Right hindlimb (tissue), 1 donor: Measurements from ENCODE around the gene ST8SIA6.
"Not testable (repeated sequence)": the region's sequence is repeated elsewhere in the genome, so short reads cannot be mapped to it uniquely, and the experiment has no call there.

ENCODE experiments used
- DNase-seq: peaks from one replicate; pipeline ENCODE4 v3.0.0-alpha.2; 2018

Gene ST8SIA6

DNA sequence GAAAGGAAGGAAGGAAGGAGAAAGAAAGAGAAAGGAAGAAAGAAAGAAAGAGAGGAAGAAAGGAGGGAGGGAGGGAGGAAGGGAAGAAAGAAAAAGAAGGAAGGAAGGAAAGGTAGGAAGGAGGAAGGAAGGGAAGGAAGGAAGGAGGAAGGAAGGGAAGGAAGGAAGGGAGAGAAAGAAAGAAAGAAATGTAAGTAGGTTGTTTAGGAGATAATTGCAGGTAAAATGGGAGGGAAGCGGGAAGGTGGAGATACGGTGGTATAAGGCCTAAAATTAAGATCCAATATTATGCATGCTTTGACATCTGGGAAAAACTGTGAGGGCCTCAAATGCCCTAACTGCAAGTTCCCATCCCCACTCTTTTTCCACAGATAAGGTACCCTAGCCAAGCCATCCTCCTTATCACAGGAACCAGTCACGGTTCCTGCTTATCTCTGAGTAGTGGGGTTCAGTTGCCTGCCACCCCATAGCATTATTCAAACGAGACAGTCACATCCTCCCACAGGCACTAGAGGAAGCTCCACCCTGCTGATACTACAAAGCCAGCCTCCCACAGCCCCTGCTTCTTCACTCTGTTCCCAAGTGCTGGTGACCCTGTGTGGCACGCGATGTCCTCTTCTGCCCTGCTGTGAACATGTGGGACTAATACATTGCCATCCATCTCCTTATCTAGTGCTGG lies 28.7 kb downstream of the ST8SIA6 start:
- no peak for DNase-seq

DNA sequence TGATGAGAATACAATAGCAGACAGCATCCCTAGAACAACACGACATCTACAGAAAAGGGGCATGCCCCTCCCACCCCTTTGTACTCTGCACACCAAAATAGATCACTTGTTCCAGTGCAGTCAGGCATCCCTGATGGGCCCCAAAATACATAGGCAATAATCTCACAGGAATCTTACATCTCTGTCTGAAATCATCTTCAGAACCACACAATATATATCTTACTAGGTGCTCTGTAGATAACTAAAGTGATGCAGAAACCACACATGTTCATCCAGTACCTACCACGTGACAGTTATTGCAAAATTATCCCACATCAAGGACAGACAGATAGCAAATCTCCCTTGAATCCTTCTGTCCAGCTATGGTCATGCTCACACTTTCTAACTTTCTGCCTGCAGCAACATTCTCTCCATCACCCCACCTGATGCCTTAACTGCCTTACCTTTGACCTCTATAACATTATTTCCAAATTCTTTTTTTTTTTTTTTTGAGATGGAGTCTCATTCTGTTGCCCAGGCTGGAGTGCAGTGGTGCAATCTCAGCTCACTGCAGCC lies 30.7 kb downstream of the ST8SIA6 start:
- no peak for DNase-seq

DNA sequence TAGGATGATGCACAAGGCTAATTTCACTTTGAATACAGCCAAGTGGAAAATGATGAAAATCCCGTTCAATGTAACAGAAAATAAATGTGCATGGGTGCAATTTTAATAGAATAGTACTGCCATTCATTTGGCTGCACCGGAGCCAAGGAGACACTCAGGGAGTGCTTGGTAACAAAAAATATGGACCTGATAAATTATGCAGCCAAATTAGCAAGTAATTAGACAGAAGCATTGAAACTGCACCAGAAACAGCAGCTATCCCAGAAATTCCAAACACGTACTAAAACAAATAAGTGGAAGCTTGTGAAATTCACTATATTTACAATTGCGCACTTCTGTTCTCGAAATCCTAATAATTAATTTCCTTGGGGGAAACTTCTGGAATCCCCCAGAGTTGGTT lies 31.5 kb downstream of the ST8SIA6 start:
- DNase-seq, result no peak

DNA sequence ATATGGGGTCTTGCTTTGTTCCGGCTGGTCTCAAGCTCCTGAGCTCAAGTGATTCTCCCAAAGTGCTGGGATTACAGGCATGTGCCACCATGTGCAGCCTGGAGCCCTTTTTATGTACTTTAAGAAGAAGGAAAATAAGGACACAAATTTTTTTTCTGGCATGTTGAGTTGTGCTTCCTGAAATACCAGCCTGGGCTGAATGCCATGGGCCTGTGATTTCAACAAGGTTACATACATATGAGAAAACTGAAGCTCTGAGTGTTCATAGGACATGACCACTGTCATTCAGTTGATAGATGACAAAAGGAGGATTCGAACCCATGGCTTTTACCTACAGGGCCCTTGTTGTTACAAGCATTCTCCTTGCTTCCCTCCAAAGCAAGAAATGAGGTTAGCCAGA lies 36.1 kb downstream of the ST8SIA6 start:
- no peak for DNase-seq

DNA sequence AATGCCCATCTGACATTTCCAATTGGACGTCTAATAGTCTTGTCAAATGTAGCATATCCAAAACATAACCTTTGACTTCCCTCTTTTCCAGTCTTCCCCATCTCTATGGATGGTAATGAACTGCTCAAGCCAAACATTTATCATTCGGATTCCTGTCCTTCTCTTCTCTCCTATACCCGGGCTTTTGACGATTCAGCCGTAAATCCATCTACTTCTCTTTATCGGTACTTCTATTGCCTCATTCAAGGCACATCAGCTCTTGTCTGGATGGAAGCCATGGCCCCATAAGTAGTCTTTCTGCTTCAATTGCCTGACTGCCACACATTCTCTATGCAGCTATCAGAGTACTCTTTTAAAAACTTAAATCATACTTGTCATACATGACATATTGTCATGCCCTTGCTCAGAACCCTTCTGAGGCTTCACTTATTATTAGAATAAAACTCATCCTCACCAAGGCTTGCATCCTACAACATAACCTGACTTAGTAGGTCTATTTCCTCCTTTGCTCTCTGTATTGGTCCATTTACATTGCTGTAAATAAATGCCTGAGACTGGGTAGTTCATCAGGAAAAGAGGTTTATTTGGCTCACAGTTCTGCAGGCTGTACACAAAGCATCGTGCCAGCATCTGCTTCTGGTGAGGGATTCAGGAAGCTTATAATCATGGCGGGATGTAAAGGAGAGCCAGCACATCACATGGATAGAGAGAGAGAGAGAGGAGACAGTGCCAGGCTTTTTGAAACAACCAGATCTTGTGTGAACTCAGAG lies 37.8 kb downstream of the ST8SIA6 start:
- no peak for DNase-seq

DNA sequence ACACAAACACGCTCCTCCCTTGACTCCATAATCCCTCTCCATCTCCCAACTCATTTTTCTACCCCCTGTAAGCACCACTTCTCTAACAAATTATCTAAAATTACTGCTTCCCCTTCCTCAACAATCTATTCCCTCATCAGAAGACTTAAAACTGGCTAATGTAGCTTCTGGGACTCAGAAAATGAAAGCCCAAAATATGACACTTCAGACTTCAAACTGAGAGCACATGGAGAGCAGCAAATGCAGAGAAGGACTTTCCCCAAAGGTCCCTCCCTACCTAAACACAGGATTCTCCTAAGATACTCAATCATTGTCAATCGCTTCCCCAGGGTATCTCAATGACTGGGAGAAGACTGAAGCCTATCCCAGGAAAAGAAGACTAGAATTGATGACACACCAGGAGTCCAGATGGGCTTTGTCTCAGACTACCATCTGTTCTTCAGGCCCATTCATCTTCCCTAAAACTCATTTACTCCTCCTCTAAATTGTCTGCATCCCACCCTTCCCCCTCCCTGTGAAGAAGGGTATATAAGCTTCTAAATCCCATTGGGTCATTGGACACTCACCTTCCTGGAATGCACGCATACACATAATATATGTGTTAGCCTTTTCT lies 39.2 kb downstream of the ST8SIA6 start:
- DNase-seq, result no peak

DNA sequence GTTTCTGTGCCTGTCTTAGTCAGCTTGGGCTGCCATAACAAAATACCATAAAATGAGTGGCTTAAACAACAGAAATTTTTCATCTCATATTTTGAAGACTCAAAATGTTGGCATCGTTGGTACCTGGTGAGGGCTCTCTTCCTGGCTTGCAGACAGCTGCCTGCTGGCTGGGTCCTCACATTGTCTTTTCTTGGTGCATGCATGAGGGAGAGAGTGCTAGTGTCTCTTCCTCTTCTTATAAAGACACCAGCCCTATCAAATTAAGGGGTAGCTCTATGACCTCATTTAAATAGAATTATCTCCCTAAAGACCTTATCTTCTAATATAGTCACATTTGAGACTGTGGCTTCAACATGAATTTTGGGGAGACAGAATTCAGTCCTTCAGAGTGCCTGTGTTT lies 39.9 kb downstream of the ST8SIA6 start:
- no peak for DNase-seq

DNA sequence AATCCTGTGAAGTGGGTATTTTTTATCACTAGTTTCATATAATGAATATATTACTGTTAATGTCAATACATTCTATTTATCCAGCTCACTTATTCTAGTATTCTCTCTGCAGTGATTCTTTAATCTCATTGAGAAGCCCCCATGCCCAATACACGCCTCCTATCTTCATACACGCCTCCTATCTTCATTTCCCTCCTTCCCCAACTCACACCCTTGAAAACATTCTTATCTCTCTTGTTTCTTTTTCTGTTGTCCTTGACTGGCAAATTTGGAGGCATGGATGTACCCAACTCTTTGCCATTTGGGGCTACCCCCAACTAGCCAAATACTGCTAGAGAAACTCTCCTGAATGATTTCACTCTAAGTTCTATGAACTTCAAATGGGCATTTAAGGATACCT lies 40.5 kb downstream of the ST8SIA6 start:
- DNase-seq, result no peak

DNA sequence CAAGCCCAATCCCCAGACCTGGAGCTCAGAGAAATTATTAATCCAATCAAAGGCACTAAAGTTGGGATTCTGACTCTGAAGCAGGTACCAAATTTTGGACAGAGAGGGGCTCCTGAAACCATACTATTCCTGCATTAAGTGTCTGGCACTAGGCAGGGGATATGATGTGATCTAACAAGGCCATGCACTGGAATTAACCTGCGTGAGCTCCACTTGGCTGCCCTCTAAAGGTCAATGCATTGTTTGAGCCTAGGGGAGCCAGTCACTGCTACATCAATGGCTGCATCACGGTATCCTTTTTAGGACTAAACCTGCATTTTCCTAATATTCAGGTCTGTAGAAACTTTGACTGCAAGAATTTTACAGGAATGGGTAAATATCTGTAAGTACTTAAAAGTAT lies 42.1 kb downstream of the ST8SIA6 start:
- no peak for DNase-seq

DNA sequence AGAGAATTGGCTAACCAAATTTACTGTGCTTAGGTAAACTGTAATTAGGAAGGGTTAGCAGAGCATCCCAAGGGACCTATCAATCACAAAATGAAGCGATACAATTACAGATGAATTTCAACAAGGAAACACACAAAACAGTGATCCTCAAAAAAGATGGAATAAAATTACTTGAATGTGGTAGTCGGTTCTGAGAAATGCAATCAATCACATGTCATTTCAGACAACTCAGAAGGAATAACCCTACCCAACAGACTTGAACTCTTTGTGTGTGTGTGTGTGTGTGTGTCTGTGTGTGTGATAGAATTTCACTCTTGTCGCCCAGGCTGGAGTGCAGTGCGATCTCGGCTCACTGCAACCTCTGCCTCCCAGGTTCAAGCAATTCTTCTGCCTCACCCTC lies 43.5 kb downstream of the ST8SIA6 start:
- DNase-seq, result no peak

DNA sequence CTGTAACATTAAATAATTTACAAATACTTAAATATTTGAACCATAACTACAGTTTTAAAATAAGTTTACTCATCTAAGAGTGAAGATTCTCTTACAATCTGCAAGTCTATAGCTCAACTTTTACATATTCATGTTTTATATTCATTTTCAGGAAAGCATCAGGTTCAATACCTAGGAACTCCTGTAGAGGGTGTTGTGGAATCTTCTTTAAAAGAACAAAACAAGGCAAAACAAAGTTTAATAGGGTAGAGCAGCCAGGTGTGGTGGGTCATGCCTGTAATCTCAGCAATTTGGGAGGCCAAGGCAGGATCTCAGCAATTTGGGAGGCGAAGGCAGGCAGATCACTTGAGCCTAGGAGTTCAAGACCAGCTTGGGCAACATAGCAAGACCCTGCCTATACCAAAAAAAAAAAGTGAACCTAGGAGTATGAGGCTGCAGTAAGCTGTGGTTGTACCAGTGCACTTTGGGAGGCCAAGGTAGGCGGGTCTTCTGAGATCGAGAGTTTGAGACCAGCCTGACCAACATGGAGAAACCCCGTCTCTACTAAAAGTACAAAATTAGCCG lies 45.1 kb downstream of the ST8SIA6 start:
- DNase-seq, result no peak

DNA sequence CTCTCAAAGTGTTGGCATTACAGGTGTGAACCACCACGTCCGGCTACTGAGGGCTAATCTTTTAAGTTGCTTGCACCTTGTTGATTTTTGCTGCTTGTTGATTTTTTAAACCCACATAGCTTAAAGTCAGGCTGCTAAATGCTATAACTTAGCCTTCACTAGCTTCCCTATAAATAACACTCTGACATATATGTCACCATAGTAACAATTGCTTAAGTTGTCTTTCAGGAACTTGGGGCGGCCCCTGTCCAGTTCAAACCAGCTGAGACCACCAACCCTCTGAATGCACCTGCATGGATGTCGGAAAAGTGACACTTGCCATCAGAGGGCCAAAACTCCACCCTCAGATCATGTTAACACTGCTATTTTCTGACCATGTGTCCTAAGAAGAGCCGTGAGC lies 47.3 kb downstream of the ST8SIA6 start:
- DNase-seq, result no peak

DNA sequence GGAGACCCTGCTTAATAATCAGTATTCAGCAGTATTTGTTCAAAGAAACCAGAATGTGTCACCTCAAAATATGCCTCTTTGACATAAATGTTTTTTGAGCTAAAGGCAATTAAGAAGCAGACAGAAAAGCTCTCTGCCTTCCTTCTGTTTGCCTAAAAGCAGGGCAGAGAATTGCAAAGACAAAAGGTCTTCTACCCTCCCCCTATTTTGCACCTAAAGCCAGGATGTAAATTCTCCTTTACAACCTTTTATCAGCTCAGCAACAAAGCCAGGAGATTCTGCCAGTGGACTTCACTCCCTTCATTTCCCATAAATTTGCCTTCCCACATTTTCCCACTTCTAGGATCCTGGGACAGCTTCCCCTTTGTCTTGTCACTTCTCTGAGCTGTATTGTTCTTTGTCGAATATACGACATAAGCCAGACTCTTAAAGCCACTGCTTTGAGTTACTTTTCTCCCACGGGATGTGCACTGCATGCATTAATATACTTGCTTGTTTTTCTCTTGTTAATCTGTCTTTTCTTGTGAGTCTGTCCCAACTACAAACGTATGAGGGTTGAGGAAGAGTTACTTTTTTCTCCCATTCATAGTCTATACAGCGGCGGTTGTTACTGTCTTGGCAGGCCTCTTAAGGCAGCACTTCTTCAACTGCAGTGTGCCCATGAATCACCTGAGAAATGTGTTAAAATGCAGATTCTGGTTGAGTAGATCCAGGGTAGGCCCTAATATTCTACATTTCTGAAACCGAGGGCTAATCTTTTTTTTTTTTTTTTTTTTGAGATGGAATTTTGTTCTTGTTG lies 48.2 kb downstream of the ST8SIA6 start:
- no peak for DNase-seq

DNA sequence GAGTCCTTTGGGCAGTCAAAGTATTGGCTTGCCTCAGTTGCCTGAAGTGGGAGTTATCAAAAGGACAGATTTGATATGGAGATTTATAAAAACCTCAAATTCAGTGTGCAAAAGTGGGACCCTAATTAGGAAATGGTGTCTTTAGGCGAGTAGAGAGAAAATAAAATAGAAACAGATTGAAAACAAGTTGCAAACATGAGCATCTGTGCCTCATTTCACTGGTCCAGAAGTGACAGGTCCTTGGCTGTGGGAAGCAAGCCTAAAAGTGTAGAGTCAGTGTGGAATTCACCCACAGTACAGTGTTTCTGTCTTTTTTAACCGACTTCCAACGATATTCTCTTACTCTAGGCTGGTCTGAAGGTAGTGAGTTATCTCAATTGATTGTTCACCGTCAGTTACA lies 51.2 kb downstream of the ST8SIA6 start:
- no peak for DNase-seq

DNA sequence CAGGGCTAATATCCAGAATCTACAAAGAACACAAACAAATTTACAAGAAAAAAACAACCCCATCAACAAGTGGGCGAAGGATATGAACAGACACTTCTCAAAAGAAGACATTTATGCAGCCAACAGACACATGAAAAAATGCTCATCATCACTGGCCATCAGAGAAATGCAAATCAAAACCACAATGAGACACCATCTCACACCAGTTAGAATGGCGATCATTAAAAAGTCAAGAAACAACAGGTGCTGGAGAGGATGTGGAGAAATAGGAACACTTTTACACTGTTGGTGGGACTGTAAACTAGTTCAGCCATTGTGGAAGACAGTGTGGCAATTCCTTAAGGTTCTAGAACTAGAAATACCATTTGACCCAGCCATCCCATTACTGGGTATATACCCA lies 52.4 kb downstream of the ST8SIA6 start:
- not testable (repeated sequence) for DNase-seq

DNA sequence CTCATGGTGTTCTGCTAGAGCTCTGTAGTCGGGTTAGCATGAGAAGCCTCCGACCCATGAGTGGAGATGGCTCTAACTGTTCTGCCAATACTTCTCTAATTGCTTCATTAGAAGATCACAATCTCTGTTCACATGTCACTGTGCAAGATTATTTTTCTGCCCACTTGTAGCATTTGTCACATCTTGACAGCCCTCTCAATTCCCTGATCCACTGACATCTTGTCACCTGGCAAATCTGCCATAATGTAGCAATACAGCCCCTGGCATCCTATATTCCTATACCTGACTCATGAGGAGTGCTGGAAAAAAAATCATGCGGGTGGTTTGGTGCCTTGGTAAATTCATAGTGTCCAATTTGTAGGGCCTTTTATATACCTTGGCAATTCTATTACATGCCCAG lies 58.4 kb downstream of the ST8SIA6 start:
- DNase-seq, result no peak

DNA sequence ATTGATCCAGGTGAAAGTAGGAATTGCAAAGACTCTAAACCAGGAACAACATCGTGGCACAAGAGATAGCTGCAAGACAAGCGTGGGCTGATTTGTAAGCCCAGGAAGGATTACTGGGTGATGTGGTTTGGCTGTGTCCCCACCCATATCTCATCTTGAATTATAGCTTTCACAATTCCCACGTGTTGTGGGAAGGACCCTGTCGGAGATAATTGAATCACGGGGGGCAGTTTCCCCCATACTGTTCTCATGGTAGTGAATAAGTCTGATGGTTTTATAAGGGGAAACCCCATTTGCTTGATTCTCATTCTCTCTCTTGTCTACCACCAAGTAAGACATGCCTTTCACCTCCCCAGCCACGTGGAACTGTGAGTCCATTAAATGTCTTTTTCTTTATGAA lies 59.5 kb downstream of the ST8SIA6 start:
- no peak for DNase-seq

DNA sequence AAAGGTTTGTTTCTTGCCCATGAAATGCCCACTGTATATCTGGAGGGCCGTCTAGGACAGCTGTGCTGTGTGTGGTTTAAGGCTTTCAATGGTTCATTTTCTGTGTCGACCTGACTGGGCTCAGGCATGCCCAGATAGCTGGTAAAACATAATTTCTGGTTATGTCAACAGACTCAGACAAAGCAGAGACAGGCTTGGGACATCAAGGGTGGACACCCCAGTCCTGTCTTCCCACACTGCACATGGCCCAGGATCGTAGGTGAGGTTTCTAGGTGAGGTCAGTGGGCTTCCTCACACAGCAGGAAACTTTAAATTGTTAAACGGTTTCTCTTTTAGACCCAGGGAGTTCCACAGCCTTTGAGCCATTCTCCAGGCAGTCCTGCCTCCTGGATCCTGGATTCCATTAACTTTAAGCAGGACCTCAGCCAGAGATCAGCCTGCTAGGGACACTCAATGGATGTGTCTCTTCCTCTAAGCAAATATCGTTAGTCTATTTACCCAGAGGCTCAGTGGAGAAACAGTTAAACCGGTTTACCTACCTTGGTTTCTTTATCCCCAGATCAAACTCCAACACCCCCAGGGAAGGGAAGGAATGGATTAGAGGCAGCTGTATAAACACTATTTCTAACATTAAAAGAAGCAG lies 66.4 kb downstream of the ST8SIA6 start:
- DNase-seq, result no peak

DNA sequence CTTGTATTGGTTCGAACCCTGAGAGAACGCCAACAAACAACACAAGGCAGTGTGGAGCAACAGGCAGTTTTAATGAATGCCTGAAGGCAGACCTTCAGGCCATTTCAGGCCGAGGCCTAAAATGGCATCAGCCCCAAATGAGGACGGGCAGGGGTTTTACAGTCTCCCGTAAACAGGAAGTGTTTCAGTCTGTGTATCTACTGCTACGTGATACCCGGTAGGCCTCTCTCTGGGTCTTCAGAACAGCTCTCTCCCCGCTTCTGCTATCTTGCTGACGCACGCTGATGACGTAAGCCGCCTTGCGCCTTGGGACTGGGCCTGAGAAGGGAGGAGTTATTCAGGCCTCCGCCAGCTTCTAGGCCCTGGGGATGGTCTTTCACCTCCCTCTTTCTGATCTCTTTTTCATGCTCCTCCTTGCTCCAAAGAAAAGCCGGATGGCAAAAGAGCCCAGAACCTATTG lies 67.7 kb downstream of the ST8SIA6 start:
- DNase-seq, result no peak

DNA sequence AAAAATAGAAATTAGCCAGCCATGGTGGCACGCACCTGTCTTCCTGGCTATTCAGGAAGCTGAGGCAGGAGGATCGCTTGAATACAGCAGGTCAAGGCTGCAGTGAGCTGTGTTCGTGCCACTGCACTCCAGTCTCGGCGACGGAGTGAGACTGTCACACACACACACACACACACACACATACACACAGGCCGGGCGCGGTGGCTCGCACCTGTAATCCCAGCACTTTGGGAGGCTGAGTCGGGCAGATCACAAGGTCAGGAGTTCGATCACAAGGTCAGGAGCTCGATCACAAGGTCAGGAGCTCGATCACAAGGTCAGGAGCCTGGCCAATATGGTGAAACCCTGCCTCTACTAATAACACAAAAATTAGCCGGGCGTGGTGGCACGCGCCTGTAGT lies 68.4 kb downstream of the ST8SIA6 start:
- no peak for DNase-seq

DNA sequence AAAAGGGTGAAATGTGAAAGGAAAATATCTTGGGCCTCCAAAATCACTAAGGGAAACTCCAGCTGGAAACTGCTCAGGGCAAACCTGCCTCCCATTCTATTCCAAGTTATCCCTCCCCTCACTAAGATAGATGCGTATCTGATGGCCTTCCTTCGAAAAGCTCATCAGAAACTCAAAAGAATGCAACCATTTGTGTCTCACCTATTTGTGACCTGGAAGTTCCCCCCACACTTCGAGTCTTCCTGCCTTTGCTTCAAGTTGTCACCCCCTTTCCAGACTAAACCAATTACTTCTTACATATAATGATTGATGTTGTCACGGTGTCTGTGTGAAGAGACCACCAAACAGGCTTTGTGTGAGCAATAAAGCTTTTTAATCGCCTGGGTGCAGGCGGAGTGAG lies 69.3 kb downstream of the ST8SIA6 start:
- DNase-seq, result no peak
